NCI-H2196 (cell line): Measurements from ENCODE around the gene HCRTR1.
A peak's percentile ranks its signal among the peaks of the same experiment; 100 is the strongest.

ENCODE experiments used
- DNase-seq: peaks from one replicate; lab custom pipeline; 2025; ENCODE audit not compliant: unreplicated experiment; lab: John Stamatoyannopoulos, UW

HCRTR1 gene

DNA sequence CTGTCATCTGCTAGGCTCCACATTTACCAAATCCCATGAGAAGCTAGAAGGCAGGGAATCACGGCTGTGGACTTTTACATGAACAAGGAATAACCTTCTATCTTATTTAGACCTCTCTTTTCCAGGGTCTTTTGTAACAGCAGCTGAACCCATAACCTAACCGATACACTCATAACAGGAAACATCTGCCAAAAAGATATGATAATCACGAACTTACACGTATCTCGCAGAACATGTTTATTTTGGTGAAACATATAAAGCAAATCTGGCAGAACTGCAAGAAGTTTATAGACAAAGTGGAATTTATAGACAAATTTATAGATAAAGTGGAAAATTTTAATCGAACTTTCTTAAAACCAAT is 20.8 kb upstream of the HCRTR1 start:
- no peak for DNase-seq

DNA sequence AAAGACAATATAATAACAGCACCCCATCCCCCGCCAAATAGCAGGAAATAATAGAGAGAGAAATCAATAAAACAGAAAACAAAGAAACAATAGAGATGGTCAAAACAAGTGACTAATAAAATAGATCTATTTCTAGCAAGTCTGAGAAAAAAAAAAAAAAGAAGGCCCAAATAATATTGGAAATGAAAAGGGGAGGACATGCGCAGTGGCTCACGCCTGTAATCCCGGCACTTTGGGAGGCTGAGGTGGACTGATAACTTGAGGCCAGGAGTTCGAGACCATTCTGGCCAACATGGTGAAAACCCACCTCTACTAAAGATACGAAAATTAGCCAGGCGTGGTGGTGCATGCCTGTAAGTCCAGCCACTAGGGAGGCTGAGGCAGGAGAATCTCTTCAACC is 18.5 kb upstream of the HCRTR1 start:
- no peak for DNase-seq

GRCh38 chr1:31600641-31601040 is 16.8 kb upstream of the HCRTR1 start:
- no peak for DNase-seq

GRCh38 chr1:31602081-31602480 is 15.4 kb upstream of the HCRTR1 start:
- DNase-seq, result no peak

GRCh38 chr1:31605908-31606427 is 11.5 kb upstream of the HCRTR1 start:
- no peak for DNase-seq

- no peak for DNase-seq
Observed at GRCh38 chr1:31607360-31607759, 10.1 kb upstream of the HCRTR1 start.

DNA sequence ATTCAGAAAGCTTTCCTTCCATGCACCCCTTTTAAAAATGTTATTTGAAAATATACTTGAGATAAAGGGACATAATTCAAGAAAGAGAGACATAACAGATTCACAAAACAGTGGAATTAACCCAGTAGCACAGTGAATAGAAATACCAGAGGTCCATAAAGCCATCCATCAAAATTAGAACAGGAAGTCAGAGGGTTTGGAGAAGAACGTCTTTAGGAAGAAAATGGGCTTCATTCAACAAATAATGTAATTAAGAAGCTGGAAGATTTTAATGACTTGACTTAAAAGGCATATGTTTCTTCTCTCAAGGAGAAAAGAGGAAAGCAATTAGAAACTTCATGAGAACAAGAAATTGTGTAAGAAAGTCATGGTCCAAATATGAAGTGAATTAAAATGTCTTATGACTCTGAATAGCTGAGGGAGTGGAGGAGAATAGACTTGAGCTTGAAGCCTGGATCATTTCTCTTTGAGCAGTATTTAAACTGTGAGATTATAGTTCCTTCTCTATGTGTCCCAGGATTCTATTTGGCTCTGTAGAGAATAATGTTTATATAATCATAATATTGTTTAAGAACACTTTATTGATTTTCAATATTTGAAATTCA is 7.9 kb upstream of the HCRTR1 start:
- DNase-seq, result no peak

DNA sequence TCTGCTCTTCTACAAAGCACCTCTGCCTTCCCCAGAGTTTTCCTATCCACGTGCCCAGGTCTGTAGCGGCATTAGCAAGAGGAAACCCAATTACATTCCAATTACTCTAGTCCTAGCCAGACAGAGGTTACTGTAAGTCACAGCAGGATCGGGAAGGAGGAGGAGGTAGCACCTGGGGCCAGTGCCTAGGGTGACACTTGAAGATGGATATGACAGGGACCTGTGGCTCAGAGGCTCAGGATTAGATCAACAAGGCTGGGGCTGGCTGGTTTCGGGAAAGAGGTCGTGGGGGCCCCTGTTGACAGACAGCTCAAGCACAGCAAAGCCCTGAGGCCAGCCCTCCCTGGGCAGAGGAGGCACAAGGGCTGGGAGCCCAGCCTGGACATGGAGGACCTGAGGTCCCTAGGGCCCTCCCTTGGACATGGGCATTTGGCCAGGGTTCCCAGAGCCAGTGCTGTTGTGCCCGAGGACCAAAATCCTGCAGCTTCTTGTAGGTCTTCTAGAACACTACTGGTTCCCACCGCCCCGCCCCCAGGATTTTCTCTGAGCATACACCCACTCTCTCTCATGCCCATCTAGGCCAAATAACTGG is 3.0 kb upstream of the HCRTR1 start:
- no peak for DNase-seq

- DNase-seq, result no peak
Observed at GRCh38 chr1:31615414-31615813, 2.1 kb upstream of the HCRTR1 start.

- no peak for DNase-seq
Observed at GRCh38 chr1:31615939-31616338, 1.6 kb upstream of the HCRTR1 start.

GRCh38 chr1:31617916-31618746 is 642 bp downstream of the HCRTR1 start:
- DNase-seq, result peak; percentile 48

DNA sequence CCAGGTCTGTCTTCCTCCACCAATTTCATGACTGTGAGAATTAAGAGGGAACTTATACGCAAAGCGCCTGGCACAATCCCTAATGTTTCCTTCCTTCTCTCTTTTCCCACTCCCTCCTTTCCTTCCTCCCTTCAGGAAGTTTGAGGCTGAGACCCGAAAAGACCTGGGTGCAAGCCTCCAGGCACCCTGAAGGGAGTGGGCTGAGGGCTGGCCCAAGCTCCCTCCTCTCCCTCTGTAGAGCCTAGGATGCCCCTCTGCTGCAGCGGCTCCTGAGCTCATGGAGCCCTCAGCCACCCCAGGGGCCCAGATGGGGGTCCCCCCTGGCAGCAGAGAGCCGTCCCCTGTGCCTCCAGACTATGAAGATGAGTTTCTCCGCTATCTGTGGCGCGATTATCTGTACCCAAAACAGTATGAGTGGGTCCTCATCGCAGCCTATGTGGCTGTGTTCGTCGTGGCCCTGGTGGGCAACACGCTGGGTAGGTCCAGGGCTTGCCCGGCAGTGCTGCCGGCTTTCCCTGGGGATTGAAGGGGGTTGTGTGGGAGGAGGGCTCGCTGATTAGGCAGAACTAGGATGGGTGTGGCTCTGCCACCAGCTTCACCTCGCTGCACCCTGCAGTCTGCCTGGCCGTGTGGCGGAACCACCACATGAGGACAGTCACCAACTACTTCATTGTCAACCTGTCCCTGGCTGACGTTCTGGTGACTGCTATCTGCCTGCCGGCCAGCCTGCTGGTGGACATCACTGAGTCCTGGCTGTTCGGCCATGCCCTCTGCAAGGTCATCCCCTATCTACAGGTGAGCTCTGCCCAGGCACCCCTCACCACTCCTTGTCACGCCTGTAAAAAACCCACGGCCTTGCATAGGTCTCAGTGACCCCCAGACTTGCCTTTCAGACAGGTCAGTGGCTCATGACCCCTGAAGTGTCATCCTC is 1.7 kb downstream of the HCRTR1 start:
- DNase-seq, result no peak

DNA sequence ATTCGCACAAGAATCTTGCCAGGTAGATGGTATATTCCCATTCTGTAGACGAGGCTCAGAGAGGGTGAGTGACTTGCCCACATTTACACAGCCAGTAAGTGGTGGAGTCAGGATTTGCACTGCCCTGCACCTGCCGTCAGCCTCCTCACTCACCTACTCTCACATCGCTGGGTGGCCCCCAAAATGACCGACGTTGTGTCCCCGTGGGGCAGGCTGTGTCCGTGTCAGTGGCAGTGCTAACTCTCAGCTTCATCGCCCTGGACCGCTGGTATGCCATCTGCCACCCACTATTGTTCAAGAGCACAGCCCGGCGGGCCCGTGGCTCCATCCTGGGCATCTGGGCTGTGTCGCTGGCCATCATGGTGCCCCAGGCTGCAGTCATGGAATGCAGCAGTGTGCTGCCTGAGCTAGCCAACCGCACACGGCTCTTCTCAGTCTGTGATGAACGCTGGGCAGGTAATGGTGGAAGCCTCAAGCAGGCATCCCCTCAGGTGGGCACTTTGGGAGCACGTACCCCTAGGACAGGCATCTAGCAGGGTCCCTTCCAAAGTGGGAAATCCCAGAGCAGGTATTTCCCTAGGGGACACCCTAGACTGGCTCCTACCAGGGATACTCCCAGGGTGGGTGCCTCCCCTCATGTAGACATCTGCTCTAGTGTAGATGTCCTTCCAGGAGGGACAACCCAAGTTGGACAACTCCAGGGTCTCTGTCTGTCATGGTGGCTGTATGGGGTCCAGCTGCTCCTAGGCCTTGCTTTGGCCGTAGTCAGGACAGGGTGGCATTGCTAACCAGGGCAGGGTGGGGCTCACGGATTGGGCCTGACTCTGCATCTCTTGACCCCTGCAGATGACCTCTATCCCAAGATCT is 3.4 kb downstream of the HCRTR1 start:
- DNase-seq, result no peak

GRCh38 chr1:31621498-31621820 is 4.0 kb downstream of the HCRTR1 start:
- DNase-seq, result no peak

DNA sequence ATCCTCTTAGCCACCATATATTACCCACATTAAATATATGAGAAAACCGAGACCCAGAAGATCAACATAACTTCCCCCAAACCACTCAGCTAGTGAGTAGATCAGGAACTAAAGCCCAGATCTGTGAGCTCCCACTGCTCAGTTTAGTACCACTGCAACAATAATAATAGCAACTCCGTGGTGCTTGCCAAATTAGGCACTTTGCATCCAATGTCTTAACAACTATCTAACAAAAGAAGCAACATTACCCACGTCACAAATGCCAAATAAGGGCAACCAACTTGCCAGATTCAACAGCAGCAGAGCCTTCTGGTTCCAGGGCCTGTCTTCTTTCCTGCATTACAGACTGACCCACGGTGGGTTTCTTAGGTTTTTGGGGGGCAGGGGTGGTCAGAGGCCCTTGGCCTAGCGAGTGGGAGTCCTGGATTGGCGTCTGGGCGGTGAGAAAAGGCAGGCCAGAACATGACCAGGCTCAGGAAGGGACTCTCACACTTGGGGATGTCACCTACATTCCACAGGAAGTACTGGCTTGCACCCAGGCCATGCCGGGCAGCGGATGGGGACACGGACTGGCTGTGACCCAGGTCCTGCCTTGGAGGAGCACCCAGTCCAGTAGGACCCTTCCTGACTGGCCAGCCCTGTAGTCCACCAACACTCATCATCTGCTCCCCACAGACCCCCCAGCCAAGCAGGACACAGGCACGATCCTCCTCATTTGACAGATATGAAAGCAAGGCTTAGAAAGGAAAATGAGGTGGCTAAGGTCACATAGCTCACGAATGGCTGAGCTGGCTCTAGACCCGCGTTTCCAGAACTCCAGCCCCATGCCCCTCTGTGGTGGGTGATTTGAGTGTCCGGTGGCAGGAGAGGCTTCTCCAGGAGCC is 4.6 kb downstream of the HCRTR1 start:
- no peak for DNase-seq

GRCh38 chr1:31623365-31623764 is 5.9 kb downstream of the HCRTR1 start:
- DNase-seq, result no peak

DNA sequence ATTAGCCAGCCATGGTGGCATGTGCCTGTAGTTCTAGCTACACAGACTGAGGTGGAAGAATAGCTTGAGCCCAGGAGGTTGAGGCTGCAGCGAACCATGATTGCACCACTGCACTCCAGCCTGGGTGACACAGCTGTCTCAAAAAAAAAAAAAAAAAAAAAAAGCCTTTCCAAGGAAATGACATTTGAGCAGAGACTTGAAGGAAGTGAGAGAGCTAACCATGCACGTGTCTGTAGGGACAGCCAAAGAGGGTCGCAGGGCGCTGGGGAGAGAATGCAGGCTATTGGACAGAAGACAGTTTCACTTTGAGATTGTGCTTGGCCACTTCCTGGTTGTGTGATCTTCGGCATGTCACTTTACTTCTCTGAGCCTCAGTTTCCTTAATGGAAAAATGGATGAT is 6.8 kb downstream of the HCRTR1 start:
- DNase-seq, result no peak

- DNase-seq, result no peak
Observed at GRCh38 chr1:31624731-31625514, 7.4 kb downstream of the HCRTR1 start.
